NCI-H1417 (cell line): ENCODE measurements around the gene GABRD.

Experiments used
- DNase-seq, 3 experiments: peaks; one replicate each; lab custom pipeline; 2025; lab: John Stamatoyannopoulos, UW

GABRD gene

DNA sequence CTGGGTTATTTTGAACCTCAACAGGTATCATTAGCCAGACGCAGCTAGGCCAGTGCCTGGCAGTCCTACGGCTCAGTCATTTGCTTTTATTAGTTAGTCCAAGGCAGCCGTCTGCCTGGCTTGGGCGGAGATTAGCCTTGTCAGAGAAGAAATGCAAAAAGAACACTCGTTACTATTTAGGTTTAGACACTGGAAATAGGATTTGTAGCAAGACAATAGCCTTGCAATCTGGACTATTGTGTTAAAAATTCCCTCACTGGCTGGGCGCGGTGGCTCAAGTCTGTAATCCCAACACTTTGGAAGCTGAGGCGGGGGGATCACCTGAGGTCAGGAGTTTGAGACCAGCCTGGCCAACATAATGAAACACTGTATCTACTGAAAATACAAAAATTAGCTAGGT lies 20.1 kb downstream of the GABRD start:
- no peak for DNase-seq

DNA sequence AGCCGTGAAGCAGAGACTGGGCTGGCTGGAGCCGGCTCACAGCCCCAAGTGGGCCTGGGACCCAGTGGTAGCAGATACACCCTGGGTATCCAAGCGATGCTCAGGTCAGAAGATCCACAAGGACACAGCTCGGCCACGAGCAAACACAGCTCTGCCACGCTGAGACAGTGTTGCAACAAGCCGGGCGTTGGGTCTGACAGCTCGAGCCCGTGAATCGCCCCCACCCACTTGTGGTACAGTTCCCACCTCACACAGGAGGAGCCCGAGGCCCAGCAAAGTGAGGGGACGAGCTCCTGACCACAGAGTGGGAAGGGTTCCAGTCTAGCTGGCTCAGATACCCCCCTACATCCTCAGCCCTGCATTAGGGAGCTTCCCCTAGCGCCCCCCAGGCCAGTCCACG lies 22.2 kb downstream of the GABRD start:
- no peak for DNase-seq

DNA sequence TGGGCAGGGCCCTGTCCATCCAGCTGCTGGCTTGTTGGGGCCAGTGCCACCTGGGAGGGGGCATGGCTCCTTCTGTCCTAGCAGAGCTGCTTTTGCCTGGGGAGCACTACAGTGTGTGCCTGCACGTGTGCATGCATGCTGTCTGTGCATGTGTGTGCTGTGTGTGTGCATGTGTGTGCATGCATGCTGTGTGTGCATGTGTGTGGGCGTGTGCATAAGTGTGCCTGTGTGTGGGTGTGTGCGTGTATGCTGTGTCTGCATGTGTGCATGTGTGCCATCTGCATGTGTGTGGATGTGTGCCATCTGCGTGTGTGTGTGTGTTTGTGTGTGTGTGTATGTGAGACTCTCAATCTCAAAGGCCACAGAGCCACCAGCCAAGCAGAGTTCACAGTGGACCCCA lies 22.7 kb downstream of the GABRD start:
- no peak for DNase-seq

DNA sequence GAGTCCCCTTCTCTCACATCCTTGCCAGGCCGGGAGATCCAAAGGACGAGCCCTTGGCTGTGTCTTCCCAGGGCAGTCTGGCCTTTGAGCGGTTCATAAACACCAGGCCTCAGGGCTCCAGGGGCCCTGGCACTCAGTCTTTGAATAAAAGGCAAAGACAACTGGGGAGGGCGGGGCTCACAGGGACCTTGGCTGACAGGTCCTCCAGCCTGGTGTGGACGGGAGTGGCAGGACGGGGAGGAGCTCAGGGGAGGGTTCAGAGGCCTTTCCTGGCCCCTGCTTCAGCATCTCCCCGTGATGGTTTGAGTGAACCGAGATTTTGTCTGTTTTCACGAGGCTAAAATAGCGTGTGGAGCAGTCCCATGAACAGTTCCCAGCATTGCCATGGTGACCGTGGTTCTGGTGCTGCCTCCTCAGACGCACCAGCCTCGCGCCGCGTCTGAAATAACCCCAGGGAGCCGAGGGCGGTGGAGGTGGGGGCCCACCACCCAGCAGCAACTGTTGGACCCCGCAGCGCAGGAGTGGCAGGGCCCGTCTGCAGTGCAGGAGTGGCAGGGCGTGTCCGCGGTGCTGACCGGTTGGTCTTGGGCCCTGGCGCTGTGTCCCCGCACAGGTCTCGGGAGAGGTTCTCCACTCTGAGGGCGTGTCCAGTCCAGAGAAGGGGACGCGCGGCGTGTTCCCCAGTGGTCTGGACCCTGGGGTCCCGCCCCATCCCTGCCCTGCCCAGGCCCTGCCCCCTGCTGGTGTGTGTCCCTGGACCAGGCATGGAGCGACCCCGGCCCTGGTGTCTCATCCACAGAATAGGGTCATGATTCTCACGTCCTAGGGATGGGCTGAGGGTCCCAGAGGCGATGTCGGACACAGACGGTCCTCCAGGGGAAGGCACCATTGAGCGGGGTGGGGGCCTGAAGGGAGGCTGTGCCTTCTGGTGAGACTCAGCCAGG lies 24.0 kb downstream of the GABRD start:
- peak in 1 of 3 experiments; percentile 8 for DNase-seq

DNA sequence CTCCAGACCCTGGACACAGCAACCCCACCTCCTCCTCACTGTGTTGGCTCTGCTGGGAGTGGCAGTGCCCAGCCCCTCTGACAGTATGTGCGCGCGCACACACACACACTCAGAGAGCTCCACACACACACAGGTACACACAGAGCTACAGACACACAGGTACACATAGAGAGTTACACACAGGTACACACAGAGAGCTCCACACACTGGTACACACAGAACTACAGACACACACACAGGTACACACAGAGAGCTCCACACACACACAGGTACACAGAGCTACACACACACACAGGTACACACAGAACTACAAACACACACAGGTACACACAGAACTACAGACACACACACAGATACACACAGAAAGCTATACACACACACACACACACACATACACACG lies 24.7 kb downstream of the GABRD start:
- no peak for DNase-seq

DNA sequence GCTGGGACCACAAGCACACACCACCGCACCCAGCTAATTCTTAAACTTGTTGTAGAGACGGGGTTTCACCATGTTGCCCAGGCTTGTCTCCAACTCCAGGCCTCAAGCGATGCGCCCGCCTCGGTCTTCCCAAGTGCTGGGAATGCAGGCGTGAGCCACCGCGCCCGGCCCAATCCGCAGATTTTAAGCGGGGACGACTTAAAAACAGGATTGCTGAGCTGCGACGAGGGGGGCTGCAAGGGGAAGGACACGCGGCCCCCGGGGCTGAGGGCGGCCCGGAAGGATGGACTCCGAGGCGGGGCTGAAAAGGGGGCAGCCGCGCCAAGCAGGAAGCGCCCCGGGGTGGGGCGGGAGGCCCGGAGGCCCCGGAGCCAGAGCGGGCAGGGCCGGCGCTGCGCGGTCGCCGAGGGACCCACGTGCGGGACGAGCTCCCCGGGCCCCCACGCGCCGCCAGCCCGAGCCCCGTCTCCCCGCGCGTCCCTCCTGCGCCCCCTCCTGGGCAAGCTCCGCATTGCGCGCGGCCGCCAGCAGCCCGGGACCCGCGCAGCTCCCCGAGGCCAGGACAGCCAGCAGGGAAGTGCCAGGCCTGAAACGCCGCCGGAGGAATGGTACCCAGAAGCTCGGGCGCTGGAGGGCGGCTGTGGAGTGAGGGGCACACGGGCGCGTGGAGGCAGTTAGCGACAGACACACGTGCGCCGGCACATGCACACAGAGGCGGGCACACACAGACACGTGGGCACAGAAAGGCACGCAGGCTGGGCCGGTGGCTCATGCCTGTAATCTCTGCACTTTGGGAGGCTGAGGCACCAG lies 25.6 kb downstream of the GABRD start:
- DNase-seq: peak; percentile 44 to 63 (median 62)

DNA sequence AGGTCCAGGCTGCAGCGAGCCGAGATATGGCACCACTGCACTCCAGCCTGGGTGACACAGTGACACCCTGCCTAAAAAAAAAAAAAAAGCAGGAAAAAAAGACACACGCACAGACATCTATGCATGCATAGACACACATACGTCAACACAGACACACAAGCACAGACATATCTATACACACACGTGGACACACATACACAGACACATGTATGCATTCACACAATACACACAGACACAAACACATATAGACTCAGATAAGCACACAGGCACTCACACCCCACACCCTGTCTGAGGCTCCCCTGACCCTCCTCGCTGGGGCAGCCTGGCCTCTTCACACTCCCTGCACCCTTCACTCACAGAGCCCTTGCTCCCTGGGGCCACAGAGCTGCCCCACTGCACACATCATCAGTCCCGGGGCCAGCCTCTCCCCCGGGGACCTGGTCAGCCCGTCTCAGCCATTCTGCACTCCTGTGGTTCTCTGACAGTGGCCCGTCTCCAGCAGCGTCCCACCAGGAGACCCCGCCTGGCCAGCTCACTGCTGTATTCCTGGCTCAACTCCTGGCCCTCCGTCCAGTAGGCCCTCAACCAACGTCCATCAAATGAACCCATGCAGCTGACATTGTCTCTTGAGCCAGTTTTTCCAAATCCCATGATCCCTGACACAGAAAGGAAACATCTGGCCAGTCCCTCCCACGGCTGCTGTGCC lies 26.5 kb downstream of the GABRD start:
- no peak for DNase-seq

DNA sequence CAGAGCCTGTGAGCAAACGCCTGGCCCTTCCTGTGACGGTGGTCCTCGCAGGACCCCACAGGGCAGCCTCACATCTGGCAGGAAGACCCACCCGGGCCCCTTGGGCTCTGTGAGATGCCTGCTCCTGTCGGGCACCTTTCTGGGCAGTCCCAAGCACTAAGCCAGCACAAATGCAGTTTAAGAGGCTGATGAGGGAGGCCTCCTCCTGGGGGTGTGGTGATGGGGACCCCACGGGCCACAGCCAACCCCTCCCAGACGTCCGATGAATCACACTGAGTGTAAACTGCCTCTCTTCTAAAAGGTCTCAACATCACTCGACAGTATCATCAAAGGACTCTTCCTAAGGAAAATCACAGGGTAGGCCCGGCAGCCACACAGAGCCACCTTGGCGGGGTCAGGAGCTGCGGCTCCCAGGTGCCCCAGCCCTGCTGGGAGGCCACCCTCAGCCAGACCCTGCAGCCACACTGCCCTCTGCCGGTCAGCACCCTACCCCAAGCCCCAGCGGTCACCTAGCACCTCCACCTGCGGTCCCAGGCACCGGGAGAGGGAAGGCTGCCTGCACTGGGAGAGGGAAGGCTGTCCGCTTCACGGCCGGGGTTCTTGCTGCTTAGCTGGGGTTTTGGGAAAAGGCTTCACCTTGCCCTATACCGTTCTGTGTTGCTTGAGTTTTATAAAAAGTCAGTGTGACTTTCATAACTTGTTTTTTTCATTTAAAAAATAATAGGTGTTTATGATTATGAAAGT lies 27.2 kb downstream of the GABRD start:
- peak; percentile 35 to 62 (median 46) for DNase-seq

DNA sequence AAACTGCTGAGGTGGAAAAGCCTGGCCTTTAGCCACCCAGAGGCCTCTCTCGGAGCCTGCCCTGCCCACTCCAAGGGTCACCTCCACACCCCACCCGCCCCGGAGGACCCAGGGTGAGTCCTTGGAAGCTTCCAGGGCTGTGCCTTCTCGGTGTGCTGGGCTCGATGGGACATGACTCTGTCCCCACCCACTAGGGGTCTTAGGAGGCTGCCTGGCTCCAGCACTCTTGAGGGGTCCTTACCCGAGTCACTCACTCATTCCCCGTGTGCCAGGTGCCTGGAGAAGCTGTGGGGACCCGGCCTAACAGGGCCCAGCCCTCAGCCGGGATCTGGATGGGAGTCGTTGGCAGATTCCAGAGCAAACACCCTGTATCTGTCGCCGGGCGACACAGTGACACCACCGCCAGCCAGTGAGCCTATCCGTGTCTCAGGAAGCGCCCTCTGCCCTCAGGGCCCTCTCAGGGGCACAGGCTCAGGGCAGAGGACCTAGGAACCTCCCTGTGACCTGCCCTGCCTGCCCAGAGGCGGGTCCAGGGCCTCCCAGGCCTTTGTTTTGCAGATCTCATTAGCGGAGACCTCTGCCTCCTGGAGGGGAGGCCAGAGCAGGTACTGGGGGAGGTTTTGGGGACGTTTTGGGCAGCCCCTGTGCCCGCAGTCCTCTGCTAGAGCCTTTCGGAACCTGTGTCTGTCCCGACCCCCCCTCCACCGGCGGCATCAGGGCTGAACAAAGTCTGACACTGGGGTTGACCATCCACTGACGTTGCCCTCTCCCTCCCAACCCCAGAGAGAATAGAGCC lies 28.0 kb downstream of the GABRD start:
- DNase-seq: no peak

DNA sequence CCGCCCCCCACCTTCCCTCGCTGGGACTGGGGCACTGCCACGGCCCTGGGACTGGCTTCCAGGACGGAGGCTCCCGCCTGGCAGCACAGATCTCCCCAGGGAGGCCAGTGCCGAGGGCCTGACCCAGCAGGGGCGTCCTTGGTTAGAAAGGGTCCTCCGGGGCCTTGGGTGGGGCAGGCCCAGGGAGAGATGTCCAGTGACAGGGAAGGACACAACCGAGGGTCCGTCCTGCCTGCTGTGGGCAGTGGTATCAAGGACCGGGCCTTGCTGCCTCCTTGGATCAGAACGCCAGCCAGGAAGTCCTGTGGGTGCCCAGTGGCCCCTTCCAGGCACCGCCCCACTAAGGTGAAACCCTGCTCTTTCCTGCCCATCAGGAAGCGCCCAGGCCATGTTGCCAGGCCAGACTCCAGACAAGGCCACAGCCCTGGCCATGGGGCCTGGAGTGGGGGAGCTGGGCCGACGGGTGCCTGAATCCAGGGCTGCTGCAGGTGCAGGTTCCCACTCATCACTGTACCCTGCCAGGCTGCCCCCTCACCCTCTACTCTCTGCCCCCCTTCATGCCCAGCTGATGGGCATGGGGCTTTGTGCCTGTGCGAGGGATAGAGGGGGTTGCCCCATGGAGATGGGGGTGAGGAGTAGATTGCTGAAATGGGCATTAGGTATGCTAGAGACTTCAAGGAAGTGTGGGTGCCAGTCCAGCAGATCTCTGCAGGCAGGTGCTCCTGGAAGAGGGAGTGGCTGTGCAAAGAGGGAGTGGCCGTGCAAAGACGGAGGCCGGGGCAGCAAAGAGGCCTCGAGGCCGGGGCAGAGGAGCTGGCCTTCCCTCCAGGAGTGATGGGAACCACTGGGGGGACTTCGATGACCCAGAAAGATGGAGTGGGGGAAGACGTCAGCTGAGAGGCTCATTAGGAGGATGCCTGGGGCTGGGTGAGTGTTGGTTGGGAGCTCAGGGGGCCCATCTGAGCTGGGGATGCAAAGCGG lies 28.9 kb downstream of the GABRD start:
- DNase-seq: no peak

DNA sequence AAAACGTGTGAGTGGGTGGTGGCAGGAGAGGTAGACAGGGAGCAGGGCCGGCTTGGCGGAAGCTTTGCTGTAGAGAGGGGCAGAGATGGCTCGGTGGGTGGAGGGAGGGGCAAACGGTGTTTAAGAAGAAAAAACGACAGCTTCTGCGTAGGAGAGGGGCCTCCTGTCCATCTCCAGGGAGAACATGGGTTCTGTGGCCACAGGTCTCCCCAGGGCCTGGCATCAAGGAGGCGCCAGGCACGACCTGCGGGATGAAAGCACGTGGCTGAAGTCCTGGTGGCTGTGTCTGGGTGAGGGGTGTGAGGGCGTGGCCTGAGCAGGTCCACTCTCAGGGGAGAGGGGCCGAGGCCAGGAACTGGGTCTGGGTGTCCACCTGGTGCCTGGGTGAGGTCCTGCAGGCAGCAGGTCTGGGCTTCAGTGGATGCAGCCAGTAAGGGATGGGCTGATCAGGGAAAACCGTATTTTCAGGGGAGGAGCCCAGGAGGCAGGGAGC lies 30.1 kb downstream of the GABRD start:
- peak; percentile 26 to 74 (median 60) for DNase-seq

DNA sequence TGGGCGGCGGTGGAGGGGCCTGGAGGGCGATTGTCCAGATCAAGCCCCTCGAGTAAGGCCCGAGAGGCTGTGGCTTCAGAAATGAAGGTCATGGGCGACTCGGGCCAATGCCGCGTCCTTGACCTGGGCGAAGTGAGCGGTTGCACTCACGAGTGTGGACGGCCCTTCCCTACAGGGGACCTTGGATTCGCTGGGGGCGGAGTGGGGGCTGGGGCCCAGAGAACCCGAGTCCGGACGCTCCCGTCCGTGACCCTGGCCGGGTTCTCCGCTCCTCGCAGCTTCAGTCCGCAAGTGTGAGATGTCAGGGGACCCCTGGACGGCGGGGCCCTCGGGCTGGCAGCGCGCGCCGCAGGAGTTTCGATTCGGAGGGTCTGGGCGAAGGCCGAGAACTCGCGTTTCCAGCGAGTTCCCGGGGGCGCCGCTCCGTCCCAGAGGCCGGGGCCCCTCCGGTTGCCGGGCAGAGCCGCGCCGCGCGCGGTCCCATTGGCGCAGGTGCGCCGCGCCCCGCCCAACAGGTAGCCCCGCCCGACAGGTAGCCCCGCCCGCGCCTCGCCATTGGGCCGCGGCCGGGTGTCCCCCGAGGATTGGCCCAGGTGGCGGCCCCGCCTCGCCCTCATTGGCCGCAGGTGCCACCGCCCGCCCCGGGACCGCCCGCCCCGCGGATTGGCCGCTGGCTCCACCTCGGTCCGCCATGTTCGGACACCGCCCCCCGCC lies 30.7 kb downstream of the GABRD start, which contains the start of gene PRKCZ:
PRKCZ (plus strand) TSS at position 694 of the 714 bp plus-strand sequence. CDS start 220 bp downstream, outside the sequence.
- DNase-seq: peak; percentile 93 to 98 (median 94)

DNA sequence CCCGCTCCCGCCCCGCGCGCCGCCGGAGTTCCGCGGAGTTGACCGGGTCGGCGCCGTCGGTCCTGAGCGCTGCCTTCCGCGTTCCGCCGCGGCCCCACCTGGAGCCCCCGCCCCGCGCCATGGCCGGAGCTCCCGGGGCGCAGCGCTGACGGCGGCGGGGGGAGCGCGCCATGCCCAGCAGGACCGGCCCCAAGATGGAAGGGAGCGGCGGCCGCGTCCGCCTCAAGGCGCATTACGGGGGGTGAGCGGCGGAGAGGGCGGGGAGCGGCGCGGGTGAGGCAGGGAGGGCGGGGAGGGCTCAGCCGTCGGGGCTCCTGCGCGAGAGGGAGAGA lies 31.3 kb downstream of the GABRD start:
- peak in 2 of 3 experiments; percentile 78 to 85 for DNase-seq

DNA sequence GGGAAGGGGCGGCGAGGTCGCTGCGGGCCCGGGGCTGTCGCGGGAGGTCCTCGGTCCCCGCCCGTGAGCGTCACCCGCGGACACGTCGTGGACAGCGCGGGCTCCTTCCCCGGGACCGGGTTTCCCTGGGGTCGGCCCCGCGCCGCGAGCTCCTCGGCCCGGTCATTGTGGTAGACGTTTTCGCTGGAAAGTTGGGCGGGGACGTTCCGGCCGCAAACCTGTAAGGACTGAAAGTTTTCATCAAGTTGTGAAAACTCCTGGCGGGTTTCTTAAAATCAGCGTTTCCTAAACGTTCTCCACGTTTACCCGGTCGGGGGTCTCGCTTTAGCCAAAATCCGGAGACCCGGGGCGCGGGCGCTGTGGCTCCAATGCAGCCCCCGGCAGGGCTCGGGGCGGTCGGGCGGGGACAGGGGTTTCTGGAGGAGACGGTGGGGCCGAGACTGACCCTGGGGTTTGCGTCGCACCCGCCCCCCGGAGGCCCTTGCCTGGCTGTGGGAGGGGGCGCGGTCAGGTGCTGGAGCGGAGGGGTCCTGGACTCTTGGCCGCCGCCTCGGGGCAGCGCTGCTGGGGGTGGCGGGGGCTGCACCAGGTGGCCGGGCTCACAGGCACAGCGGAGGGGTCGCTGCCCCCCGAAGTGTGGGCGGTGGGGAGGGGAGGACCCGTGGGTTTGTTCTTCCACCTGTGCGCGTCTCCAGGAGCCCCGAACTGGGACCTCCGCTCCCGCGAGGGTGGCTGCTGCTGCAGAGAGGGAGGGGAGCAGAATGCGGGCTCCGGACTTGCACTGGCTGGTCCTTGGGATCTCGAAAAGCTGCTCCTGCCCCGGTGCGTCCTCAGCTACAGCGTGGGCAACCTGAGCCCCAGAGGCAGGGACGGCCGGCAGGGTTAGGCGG lies 31.9 kb downstream of the GABRD start:
- DNase-seq: no peak

DNA sequence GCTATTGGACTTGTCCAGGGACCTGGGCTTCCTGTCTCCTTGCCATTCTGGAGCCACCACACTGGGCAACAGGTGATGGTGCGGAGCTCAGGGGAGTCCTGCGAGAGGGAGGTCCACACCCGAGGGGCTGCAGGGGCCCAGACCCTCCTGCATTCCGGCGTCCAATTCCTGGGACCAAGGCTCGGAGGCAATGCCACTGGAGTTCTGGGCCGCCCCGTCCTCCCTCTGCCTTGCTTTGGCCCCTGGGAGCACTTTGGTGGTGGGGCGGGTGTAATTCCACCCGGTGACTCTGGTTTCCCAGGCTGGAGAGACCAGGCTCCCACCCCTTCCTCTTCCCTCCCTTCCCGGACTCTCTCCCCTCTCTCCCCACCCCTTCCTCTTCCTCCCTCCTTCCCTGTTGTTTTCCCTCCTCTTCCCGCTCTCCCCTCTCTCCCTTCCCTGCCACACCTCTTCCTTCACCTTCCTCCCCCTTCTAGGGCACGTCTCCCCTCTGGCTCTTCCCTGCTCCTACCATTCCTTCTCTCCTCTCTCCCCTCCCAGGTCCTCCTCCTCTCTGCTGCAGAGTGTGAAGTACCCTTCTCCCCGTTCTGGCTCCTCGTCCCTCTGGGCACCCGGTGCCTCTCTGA lies 33.0 kb downstream of the GABRD start:
- no peak for DNase-seq

DNA sequence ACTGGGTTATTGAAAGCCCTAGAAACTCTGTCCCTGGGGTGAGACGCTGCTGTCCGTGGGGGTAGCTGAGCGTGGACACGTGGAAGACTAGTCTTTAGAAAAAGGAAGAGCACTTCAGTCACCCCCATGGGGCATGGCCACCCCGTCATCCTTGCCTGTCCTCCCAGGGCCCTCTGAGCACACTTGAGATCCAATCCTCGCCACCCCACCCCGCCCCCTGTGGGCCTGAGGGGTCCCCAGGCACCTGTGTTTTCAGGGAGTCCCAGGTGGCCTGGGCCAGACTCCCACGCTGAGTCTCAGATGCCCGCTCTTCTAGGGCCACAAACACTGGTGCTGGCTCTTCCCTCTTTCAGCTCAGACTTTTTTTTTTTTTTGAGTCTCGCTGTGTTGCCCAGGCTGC lies 33.6 kb downstream of the GABRD start:
- DNase-seq: no peak

DNA sequence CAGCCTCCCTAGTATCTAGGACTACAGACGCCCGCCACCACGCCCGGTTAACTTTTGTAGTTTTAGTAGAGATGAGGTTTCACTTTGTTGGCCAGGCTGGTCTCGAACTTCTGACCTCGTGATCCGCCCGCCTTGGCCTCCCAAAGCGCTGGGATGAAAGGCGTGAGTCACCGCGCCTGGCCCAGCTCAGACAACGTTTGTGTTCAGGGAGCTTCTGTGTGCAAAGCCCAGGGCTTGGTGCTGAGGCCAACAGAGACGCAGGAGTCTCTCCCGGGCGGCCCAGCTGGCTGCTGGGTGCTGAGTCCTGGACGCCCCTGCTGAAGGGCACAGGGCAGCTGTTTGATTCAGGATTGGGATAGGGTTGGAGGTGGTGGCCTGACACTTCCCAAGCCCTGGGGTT lies 34.1 kb downstream of the GABRD start:
- DNase-seq: no peak
